Ishikawa (cell line): ENCODE data around the gene RAB8B.

ENCODE experiments used
- CEBPB ChIP-seq: IDR thresholded peaks from 2 replicates; pipeline ENCODE4 v1.6.1; 2012
- CREB1 ChIP-seq: IDR thresholded peaks from 2 replicates; pipeline ENCODE4 v1.6.1; 2012; ENCODE audit warnings: low read depth
- EGR1 ChIP-seq: IDR thresholded peaks from 2 replicates; pipeline ENCODE4 v1.6.1; 2012
- NFIC ChIP-seq: IDR thresholded peaks from 2 replicates; pipeline ENCODE4 v1.6.1; 2012
- RAD21 ChIP-seq: IDR thresholded peaks from 2 replicates; pipeline ENCODE4 v1.6.1; 2012; ENCODE audit warnings: low read depth
- TAF1 ChIP-seq: IDR thresholded peaks from 2 replicates; pipeline ENCODE4 v1.6.1; 2012; ENCODE audit warnings: low read depth, mild to moderate bottlenecking
- TCF12 ChIP-seq: IDR thresholded peaks from 2 replicates; pipeline ENCODE4 v1.6.1; 2012; ENCODE audit warnings: low read depth
- TEAD4 ChIP-seq: IDR thresholded peaks from 2 replicates; pipeline ENCODE4 v1.6.1; 2012
- YY1 ChIP-seq: IDR thresholded peaks from 2 replicates; pipeline ENCODE4 v1.6.1; 2012; ENCODE audit warnings: low read depth
- TF ChIP-seq, protein P1 (sequence below): IDR thresholded peaks from 2 replicates; pipeline ENCODE4 v1.6.1; 2012; ENCODE audit warnings: low read depth, mild to moderate bottlenecking
- TF ChIP-seq, protein P2 (sequence below): IDR thresholded peaks from 2 replicates; pipeline ENCODE4 v1.6.1; 2012
- TF ChIP-seq, protein P3 (sequence below): IDR thresholded peaks from 2 replicates; pipeline ENCODE4 v1.6.1; 2012

DNA sequence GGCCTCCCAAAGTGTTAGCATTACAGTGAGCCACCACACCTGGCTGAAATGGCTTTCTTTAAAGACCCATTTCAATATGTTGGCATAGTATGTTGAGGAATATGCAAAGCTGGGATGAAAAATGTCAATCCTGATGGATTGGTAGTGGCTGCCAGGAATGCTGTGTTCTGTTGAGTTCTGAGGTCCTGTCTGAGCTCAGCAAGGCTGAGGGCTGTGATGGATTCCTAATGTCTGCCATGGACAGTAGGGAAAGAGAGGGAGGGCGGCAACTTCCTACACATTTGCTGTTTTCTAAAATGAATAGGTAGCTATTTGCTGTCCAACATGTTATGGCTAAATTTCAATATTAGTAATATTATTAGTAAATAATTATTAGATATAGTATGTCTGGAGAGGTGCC lies 8.2 kb downstream of the RAB8B start:
- TF ChIP-seq, protein P1, sequence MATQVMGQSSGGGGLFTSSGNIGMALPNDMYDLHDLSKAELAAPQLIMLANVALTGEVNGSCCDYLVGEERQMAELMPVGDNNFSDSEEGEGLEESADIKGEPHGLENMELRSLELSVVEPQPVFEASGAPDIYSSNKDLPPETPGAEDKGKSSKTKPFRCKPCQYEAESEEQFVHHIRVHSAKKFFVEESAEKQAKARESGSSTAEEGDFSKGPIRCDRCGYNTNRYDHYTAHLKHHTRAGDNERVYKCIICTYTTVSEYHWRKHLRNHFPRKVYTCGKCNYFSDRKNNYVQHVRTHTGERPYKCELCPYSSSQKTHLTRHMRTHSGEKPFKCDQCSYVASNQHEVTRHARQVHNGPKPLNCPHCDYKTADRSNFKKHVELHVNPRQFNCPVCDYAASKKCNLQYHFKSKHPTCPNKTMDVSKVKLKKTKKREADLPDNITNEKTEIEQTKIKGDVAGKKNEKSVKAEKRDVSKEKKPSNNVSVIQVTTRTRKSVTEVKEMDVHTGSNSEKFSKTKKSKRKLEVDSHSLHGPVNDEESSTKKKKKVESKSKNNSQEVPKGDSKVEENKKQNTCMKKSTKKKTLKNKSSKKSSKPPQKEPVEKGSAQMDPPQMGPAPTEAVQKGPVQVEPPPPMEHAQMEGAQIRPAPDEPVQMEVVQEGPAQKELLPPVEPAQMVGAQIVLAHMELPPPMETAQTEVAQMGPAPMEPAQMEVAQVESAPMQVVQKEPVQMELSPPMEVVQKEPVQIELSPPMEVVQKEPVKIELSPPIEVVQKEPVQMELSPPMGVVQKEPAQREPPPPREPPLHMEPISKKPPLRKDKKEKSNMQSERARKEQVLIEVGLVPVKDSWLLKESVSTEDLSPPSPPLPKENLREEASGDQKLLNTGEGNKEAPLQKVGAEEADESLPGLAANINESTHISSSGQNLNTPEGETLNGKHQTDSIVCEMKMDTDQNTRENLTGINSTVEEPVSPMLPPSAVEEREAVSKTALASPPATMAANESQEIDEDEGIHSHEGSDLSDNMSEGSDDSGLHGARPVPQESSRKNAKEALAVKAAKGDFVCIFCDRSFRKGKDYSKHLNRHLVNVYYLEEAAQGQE, result no peak
- TF ChIP-seq, protein P2, sequence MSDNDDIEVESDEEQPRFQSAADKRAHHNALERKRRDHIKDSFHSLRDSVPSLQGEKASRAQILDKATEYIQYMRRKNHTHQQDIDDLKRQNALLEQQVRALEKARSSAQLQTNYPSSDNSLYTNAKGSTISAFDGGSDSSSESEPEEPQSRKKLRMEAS, result no peak
- TF ChIP-seq TEAD4 (no peak), YY1 (no peak), TCF12 (no peak), CREB1 (no peak), TAF1 (no peak), NFIC (no peak), EGR1 (no peak), RAD21 (no peak), CEBPB (no peak)
- TF ChIP-seq, protein P3, sequence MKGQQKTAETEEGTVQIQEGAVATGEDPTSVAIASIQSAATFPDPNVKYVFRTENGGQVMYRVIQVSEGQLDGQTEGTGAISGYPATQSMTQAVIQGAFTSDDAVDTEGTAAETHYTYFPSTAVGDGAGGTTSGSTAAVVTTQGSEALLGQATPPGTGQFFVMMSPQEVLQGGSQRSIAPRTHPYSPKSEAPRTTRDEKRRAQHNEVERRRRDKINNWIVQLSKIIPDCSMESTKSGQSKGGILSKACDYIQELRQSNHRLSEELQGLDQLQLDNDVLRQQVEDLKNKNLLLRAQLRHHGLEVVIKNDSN, result no peak
